GM12878 (cell line): ENCODE measurements around the gene SLC12A4. TPM values are rescaled to one million over a fixed set of nuclear protein-coding genes. Genes with fewer than 3 reads are reported as not detected.

Source experiments
- ATAC-seq: fragments of 200-7000 bp; cut with Tn5 transposase; 3 replicates; pipeline ENCODE4 v1.9.1; 2020; ENCODE audit warnings: mild to moderate bottlenecking, moderate library complexity
- BruUV-seq: library from RNA; stranded (reverse); fragments of 400-500 nt; replicated peaks from 2 replicates; lab custom pipeline; 2021; lab: Mats Ljungman, UMichigan
- CTCF ChIA-PET: fragments of 300-600 bp; sonication (Branson Sonifier 250); formaldehyde crosslinking; extraction: SDS; loops from one replicate; lab custom pipeline; 2021; ENCODE audit warnings: inconsistent platforms; lab: Yijun Ruan, JAX
- POLR2A ChIA-PET: fragments of 350-600 bp; formaldehyde crosslinking; extraction: SDS; loops from one replicate; lab custom pipeline; 2021; ENCODE audit warnings: inconsistent platforms; lab: Charles Lee
- RAD21 ChIA-PET: fragments of 300-600 bp; sonication (Branson Sonifier 250); formaldehyde crosslinking; loops from one replicate; lab custom pipeline; 2023; ENCODE audit warnings: antibody characterized with exemption; ENCODE audit not compliant: unreplicated experiment; lab: Charles Lee
- SMC1A ChIA-PET: fragments of 300-600 bp; sonication (Branson Sonifier 250); formaldehyde crosslinking; loops from one replicate; lab custom pipeline; 2023; ENCODE audit not compliant: unreplicated experiment, uncharacterized antibody; lab: Charles Lee
- DNase-seq: peaks from one replicate; pipeline ENCODE4 v3.0.0-alpha.2; 2011; ENCODE audit warnings: low read depth, low spot score
- FAIRE-seq: peaks from 3 replicates; lab custom pipeline; 2011; peaks lifted over from hg19 to GRCh38; lab: Jason Lieb, UNC
- H2AFZ ChIP-seq: 2 replicates; pipeline ENCODE4 v1.6.0; 2011; ENCODE audit warnings: low read depth, low read length, control low read depth; ENCODE audit not compliant: control insufficient read depth
- H3K27ac ChIP-seq: 2 replicates; pipeline ENCODE4 v1.5.1; 2011; ENCODE audit warnings: control low read depth; ENCODE audit not compliant: control insufficient read depth, insufficient read depth
- H3K27me3 ChIP-seq, 2 experiments: replicated peaks in 1 of 2; 2 replicates each; pipeline versions ENCODE4 v1.6.0 to v1.6.1; 2011; ENCODE audit warnings: low read length in 1 of 2; ENCODE audit not compliant: control insufficient read depth in 2 of 2, insufficient read depth in 2 of 2
- H3K36me3 ChIP-seq, 2 experiments: 2 replicates each; pipeline ENCODE4 v1.5.1; 2011; ENCODE audit warnings: low read length in 1 of 2; ENCODE audit not compliant: control insufficient read depth in 2 of 2, insufficient read depth in 2 of 2
- H3K4me1 ChIP-seq: 2 replicates; pipeline ENCODE4 v1.6.1; 2011; ENCODE audit warnings: mild to moderate bottlenecking, low read length, moderate library complexity, mixed read lengths; ENCODE audit not compliant: control insufficient read depth, insufficient read depth
- H3K4me2 ChIP-seq: 2 replicates; pipeline ENCODE4 v1.6.0; 2011; ENCODE audit warnings: control low read depth; ENCODE audit not compliant: control insufficient read depth, insufficient read depth
- H3K4me3 ChIP-seq: fragments of 200-600 bp; sonication (generic); 2 replicates; pipeline ENCODE4 v1.5.1; 2016
- H3K79me2 ChIP-seq: 2 replicates; pipeline ENCODE4 v1.6.0; 2011; ENCODE audit warnings: low read length; ENCODE audit not compliant: control insufficient read depth, insufficient read depth
- H3K9ac ChIP-seq: 2 replicates; pipeline ENCODE4 v1.8.0; 2011; ENCODE audit warnings: low read length, control low read depth, mixed read lengths; ENCODE audit not compliant: control insufficient read depth, insufficient read depth
- H3K9me3 ChIP-seq: replicated peaks from 3 replicates; pipeline ENCODE4 v1.5.1; 2011; ENCODE audit warnings: mild to moderate bottlenecking, low read length; ENCODE audit not compliant: control insufficient read depth, insufficient read depth
- H4K20me1 ChIP-seq: 2 replicates; pipeline ENCODE4 v1.6.0; 2011; ENCODE audit not compliant: control insufficient read depth, insufficient read depth
- ESRRA ChIP-seq: IDR thresholded peaks from 2 replicates; pipeline ENCODE4 v1.6.1; 2012; ENCODE audit warnings: mild to moderate bottlenecking, low read length, improper control_type of control experiment
- FOXK2 ChIP-seq: fragments of 450-650 bp; IDR thresholded peaks from 2 replicates; pipeline ENCODE4 v1.6.1; 2017; ENCODE audit warnings: mild to moderate bottlenecking, moderate library complexity
- MEF2A ChIP-seq: IDR thresholded peaks from 2 replicates; pipeline ENCODE4 v1.6.1; 2011; ENCODE audit warnings: low read depth, mild to moderate bottlenecking, low read length, moderate library complexity; ENCODE audit not compliant: insufficient read depth
- NFIC ChIP-seq: IDR thresholded peaks from 2 replicates; pipeline ENCODE4 v1.6.1; 2012; ENCODE audit warnings: low read depth, mild to moderate bottlenecking, inconsistent platforms, low read length, moderate library complexity
- NRF1 ChIP-seq: conservative IDR thresholded peaks from 2 replicates; pipeline ENCODE4 v1.6.1; 2011; ENCODE audit warnings: mild to moderate bottlenecking, low read depth, low read length, improper control_type of control experiment
- RFX5 ChIP-seq: IDR thresholded peaks from 2 replicates; pipeline ENCODE4 v1.6.1; 2011; ENCODE audit warnings: low read depth, low read length, improper control_type of control experiment
- RUNX3 ChIP-seq: IDR thresholded peaks from 2 replicates; pipeline ENCODE4 v1.6.1; 2012; ENCODE audit warnings: low read length, inconsistent platforms
- SIN3A ChIP-seq: IDR thresholded peaks from 2 replicates; pipeline ENCODE4 v1.6.1; 2012; ENCODE audit warnings: low read depth, low read length, improper control_type of control experiment
- SMAD5 ChIP-seq: IDR thresholded peaks from 2 replicates; pipeline ENCODE4 v1.6.1; 2016; ENCODE audit warnings: antibody characterized with exemption, low read depth
- SMARCA5 ChIP-seq: fragments of 450-650 bp; IDR thresholded peaks from 2 replicates; pipeline ENCODE4 v1.6.1; 2017; ENCODE audit warnings: mild to moderate bottlenecking
- SUPT20H ChIP-seq: IDR thresholded peaks from 2 replicates; pipeline ENCODE4 v1.6.1; 2011; ENCODE audit warnings: low read depth, mild to moderate bottlenecking, low read length, moderate library complexity, borderline replicate concordance; ENCODE audit not compliant: control insufficient read depth
- ZSCAN29 ChIP-seq: fragments of 450-650 bp; IDR thresholded peaks from 2 replicates; pipeline ENCODE4 v1.6.1; 2017; ENCODE audit warnings: mild to moderate bottlenecking, moderate library complexity
- WGBS: methylation state at CpG from one replicate; pipeline ENCODE4 v1.1.6; 2016; ENCODE audit warnings: low lambda C conversion rate; ENCODE audit not compliant: insufficient replicate concordance, insufficient coverage; ENCODE audit errors: missing lambda C conversion rate; 5-methylcytosine and 5-hydroxymethylcytosine counted together
- in situ Hi-C: fragments of 300-500 bp; cut with MboI; formaldehyde crosslinking; loops from 9 replicates; pipeline ENCODE4 v1.14.3; 2018; ENCODE audit warnings: mixed read lengths
- intact Hi-C: fragments of 100-400 bp; cut with micrococcal nuclease; formaldehyde crosslinking; loops from one replicate; pipeline ENCODE4 v1.14.2; 2022; ENCODE audit not compliant: unreplicated experiment
- polyA plus RNA-seq, 11 experiments: library from polyadenylated mRNA; depleted of rRNA in 4 of 11; unstranded in 6 of 11; stranded (reverse) in 5 of 11; fragments of >200 nt; fragmentation: Nextera tagmentation in 4 of 11; fragmentation: Illumina TruSeq in 1 of 11; extraction: Ambion mirVana in 4 of 11; extraction: Trizol in 1 of 11; gene quantifications; 1 replicate in 1 of 11; 2 replicates in 10 of 11; pipeline versions ENCODE4 v1.2.1 to v1.2.3, GENCODE V29; 2011 to 2016; ENCODE audit warnings: inconsistent platforms in 2 of 11, missing spikeins in 2 of 11, low read depth in 1 of 11
- total RNA-seq, 4 experiments: library from RNA; depleted of rRNA in 3 of 4; stranded (reverse); fragments of >200 nt in 3 of 4; fragmentation: Illumina TruSeq in 1 of 4; extraction: Trizol in 1 of 4; gene quantifications; 2 replicates each; pipeline versions ENCODE4 v1.2.1 to v1.2.3, GENCODE V29; 2013 to 2021
- TF ChIP-seq, protein P1 (sequence below): fragments of 450-650 bp; IDR thresholded peaks from 2 replicates; pipeline ENCODE4 v1.6.1; 2016; ENCODE audit warnings: mild to moderate bottlenecking
- TF ChIP-seq, protein P2 (sequence below): fragments of 450-650 bp; IDR thresholded peaks from 2 replicates; pipeline ENCODE4 v1.6.1; 2016; ENCODE audit warnings: mild to moderate bottlenecking, moderate library complexity, borderline replicate concordance
- TF ChIP-seq, protein P3 (sequence below): fragments of 450-650 bp; IDR thresholded peaks from 2 replicates; pipeline ENCODE4 v1.6.1; 2018; ENCODE audit warnings: borderline replicate concordance, mild to moderate bottlenecking; ENCODE audit not compliant: partially characterized antibody

Gene SLC12A4
- total and polyA plus RNA-seq, 10 of the 15 experiments (the other 5 are each of a cell fraction or from before 2014, with no cell fraction given): 0.95 to 39.9 (median 14.2) TPM

DNA sequence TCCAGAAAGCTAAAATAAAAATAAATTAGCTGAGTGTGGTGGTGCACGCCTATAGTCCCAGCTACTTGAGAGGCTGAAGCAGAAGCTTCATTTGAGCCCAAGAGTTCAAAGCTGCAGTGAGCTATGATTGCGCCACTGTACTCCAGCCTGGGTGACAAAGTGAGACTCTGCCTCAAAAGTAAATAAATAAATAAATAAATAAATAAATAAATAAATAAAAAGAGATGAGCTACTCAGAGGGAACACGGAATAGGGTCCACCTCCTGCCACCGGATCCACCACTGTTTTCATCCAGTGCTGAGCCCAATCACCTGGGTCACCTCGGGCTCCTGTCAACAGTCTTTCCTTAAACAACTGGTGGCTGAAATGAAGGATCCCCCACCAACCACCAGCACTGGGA lies 18.5 kb upstream of the SLC12A4 start (continued):
- TF ChIP-seq MEF2A (no peak), SUPT20H (no peak)
- TF ChIP-seq, all 136 proteins: peak for 0

DNA sequence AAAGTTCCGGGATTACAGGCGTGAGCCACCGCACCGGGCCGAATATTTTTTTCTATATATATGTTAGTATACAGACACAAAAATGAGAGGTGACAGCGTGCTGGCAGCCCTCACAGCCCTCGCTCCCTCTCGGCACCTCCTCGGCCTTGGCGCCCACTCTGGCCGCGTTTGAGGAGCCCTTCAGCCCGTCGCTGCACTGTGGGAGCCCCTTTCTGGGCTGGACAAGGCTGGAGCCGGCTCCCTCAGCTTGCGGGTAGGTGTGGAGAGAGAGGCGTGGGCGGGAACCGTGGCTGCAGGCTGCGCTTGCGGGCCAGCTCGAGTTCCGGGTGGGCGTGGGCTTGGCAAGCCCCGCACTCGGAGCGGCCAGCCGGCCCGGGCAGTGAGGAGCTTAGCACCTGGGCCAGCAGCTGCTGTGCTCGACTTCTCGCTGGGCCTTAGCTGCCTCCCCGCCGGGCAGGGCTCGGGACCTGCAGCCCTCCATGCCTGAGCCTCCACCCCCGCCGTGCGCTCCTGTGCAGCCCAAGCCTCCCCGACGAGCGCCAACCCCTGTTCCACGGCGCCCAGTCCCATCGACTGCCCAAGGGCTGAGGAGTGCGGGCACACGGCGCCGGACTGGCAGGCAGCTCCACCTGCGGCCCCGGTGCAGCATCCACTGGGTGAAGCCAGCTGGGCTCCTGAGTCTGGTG lies 13.7 kb upstream of the SLC12A4 start:
- CTCF ChIA-PET: interaction anchor here (1.1 kb wide), 1 partner anchor 46 kb away, joined by 4 read pairs; no protein-coding TSS in a partner anchor
- H2AFZ ChIP-seq: no peak overlapping the region
- intact Hi-C loops: no loop called here
- DNase-seq (no peak), ATAC-seq (no peak), FAIRE-seq (no peak)
- WGBS: 94% methylated on average over 38 of the region's 49 CpGs
- RAD21 ChIA-PET: no interaction called here
- in situ Hi-C loops: no loop called here
- no peak overlapping the region for H3K4me3 ChIP-seq
- POLR2A ChIA-PET: interaction anchor here (0.8 to 0.9 kb wide), 2 partner anchors 11 to 13 kb away, joined by 3 read pairs; no protein-coding TSS in a partner anchor
- peaks cover 24% of the 10 kb centered on the region for H3K4me1 ChIP-seq
- H3K27me3 ChIP-seq: no peaks in the 10 kb centered on the region
- H3K4me2 ChIP-seq: no peak overlapping the region
- no peaks in the 10 kb centered on the region for H3K36me3 ChIP-seq
- no TSS peak for BruUV-seq
- SMC1A ChIA-PET: interaction anchor here (1.4 kb wide), 1 partner anchor 17 kb away, joined by 3 read pairs; no protein-coding TSS in a partner anchor
- no peak overlapping the region for H3K9ac ChIP-seq
- H3K9me3 ChIP-seq: no peaks in the 10 kb centered on the region
- no peaks in the 10 kb centered on the region for H4K20me1 ChIP-seq
- H3K79me2 ChIP-seq: no peaks in the 10 kb centered on the region
- no peak overlapping the region for H3K27ac ChIP-seq
- TF ChIP-seq NRF1 (no peak), SIN3A (no peak), RFX5 (no peak), ESRRA (no peak), FOXK2 (no peak), ZSCAN29 (no peak), SMARCA5 (no peak), SUPT20H (no peak), SMAD5 (no peak), NFIC (no peak), RUNX3 (no peak)
- TF ChIP-seq, protein P1, sequence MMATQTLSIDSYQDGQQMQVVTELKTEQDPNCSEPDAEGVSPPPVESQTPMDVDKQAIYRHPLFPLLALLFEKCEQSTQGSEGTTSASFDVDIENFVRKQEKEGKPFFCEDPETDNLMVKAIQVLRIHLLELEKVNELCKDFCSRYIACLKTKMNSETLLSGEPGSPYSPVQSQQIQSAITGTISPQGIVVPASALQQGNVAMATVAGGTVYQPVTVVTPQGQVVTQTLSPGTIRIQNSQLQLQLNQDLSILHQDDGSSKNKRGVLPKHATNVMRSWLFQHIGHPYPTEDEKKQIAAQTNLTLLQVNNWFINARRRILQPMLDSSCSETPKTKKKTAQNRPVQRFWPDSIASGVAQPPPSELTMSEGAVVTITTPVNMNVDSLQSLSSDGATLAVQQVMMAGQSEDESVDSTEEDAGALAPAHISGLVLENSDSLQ: no peak
- TF ChIP-seq, protein P2, sequence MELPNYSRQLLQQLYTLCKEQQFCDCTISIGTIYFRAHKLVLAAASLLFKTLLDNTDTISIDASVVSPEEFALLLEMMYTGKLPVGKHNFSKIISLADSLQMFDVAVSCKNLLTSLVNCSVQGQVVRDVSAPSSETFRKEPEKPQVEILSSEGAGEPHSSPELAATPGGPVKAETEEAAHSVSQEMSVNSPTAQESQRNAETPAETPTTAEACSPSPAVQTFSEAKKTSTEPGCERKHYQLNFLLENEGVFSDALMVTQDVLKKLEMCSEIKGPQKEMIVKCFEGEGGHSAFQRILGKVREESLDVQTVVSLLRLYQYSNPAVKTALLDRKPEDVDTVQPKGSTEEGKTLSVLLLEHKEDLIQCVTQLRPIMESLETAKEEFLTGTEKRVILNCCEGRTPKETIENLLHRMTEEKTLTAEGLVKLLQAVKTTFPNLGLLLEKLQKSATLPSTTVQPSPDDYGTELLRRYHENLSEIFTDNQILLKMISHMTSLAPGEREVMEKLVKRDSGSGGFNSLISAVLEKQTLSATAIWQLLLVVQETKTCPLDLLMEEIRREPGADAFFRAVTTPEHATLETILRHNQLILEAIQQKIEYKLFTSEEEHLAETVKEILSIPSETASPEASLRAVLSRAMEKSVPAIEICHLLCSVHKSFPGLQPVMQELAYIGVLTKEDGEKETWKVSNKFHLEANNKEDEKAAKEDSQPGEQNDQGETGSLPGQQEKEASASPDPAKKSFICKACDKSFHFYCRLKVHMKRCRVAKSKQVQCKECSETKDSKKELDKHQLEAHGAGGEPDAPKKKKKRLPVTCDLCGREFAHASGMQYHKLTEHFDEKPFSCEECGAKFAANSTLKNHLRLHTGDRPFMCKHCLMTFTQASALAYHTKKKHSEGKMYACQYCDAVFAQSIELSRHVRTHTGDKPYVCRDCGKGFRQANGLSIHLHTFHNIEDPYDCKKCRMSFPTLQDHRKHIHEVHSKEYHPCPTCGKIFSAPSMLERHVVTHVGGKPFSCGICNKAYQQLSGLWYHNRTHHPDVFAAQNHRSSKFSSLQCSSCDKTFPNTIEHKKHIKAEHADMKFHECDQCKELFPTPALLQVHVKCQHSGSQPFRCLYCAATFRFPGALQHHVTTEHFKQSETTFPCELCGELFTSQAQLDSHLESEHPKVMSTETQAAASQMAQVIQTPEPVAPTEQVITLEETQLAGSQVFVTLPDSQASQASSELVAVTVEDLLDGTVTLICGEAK: no peak
- TF ChIP-seq, protein P3, sequence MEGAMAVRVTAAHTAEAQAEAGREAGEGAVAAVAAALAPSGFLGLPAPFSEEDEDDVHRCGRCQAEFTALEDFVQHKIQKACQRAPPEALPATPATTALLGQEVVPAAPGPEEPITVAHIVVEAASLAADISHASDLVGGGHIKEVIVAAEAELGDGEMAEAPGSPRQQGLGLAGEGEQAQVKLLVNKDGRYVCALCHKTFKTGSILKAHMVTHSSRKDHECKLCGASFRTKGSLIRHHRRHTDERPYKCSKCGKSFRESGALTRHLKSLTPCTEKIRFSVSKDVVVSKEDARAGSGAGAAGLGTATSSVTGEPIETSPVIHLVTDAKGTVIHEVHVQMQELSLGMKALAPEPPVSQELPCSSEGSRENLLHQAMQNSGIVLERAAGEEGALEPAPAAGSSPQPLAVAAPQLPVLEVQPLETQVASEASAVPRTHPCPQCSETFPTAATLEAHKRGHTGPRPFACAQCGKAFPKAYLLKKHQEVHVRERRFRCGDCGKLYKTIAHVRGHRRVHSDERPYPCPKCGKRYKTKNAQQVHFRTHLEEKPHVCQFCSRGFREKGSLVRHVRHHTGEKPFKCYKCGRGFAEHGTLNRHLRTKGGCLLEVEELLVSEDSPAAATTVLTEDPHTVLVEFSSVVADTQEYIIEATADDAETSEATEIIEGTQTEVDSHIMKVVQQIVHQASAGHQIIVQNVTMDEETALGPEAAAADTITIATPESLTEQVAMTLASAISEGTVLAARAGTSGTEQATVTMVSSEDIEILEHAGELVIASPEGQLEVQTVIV: no peak
